Esophagus (tissue), 2 donors: ENCODE measurements around the gene SLC13A5. TPM values are rescaled to one million over a fixed set of nuclear protein-coding genes. Genes with fewer than 3 reads are reported as not detected.

Experiments
- H3K27ac ChIP-seq, 2 donors: one replicate each; pipeline ENCODE4 v1.5.1; 2013; ENCODE audit warnings: low read depth in 2 of 2, mild to moderate bottlenecking in 2 of 2, inconsistent platforms in 1 of 2, low read length in 1 of 2, moderate library complexity in 1 of 2
- H3K27me3 ChIP-seq, 2 donors: one replicate each; pipeline ENCODE4 v1.6.1; 2013; ENCODE audit warnings: low read length in 2 of 2, control low read depth in 1 of 2, mild to moderate bottlenecking in 1 of 2; ENCODE audit not compliant: insufficient read depth in 2 of 2, control insufficient read depth in 1 of 2
- H3K36me3 ChIP-seq, 2 donors: one replicate each; pipeline ENCODE4 v1.6.1; 2013; ENCODE audit warnings: low read length in 1 of 2; ENCODE audit not compliant: control insufficient read depth in 2 of 2, insufficient read depth in 2 of 2
- H3K4me1 ChIP-seq, 2 donors: one replicate each; pipeline ENCODE4 v1.6.1; 2013; ENCODE audit warnings: low read length in 1 of 2; ENCODE audit not compliant: control insufficient read depth in 2 of 2, insufficient read depth in 2 of 2
- H3K4me3 ChIP-seq, 2 donors: one replicate each; pipeline ENCODE4 v1.5.1; 2013; ENCODE audit warnings: low read length in 2 of 2, mild to moderate bottlenecking in 2 of 2, low read depth in 1 of 2, moderate library complexity in 1 of 2
- H3K9me3 ChIP-seq, 2 donors: one replicate each; pipeline ENCODE4 v1.6.1; 2013; ENCODE audit warnings: mild to moderate bottlenecking in 2 of 2, low read depth in 1 of 2, low read length in 1 of 2, moderate library complexity in 1 of 2; ENCODE audit not compliant: control insufficient read depth in 2 of 2, insufficient read depth in 1 of 2
- WGBS, 2 donors: extraction: QIAGEN DNeasy Blood & Tissue Kit; methylation state at CpG; one replicate each; pipeline ENCODE4 v1.1.7; 2013; 5-methylcytosine and 5-hydroxymethylcytosine counted together
- polyA plus RNA-seq, 2 donors: library from polyadenylated mRNA; stranded (reverse); fragments of 200-250 nt; gene quantifications; one replicate each; pipeline ENCODE4 v1.2.3, GENCODE V29; 2013
- donor health status: healthy with polysubstance abuse.
- donor health status: Bipolar disorder and iron deficiency.

SLC13A5 gene
- polyA plus RNA-seq, 2 donors = 0.49 to 2.1 TPM

DNA sequence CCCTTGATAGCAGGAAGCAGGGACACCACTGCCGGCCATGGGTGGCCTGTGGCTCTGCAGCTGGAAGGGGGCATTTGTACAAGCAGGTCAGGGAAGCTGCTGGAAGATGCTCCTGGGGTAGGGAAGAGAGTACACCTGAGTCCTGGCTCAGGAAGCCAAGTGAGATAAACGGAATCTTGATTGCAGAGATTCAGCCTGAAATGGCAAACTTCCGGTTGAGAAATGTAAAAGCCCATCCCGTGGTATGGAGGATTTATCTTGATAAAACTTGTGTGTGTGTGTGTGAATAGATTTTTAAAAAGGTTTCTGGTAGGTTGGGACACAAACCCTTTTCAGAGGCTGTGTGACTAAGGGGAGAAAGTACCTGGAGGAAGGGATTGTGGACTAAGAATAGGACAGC lies 32.0 kb downstream of the SLC13A5 start:
- WGBS, 2 donors = 60 to 67% methylated on average over 4 of the region's 4 CpGs
- Histone ChIP-seq H3K27ac (no peak overlapping the region), H3K27me3 (no peaks in the 10 kb centered on the region), H3K36me3 (no peaks in the 10 kb centered on the region), H3K4me1 (no peaks in the 10 kb centered on the region), H3K9me3 (no peaks in the 10 kb centered on the region), H3K4me3 (no peak overlapping the region)

- H3K27ac ChIP-seq = no peak overlapping the region
- peaks cover 0 to 5% of the 10 kb centered on the region in 2 donors for H3K4me1 ChIP-seq
- H3K36me3 ChIP-seq = no peaks in the 10 kb centered on the region
- WGBS, 2 donors = 54 to 59% methylated on average over 6 of the region's 6 CpGs
- no peaks in the 10 kb centered on the region for H3K27me3 ChIP-seq
- no peak overlapping the region for H3K4me3 ChIP-seq
- peaks cover 0 to 2% of the 10 kb centered on the region in 2 donors for H3K9me3 ChIP-seq
These were observed 33.9 kb downstream of the SLC13A5 start for GRCh38 chr17:6679241-6679640.

GRCh38 chr17:6677946-6678345 lies 35.2 kb downstream of the SLC13A5 start:
- Histone ChIP-seq H3K9me3 (peaks cover 0 to 2% of the 10 kb centered on the region in 2 donors), H3K27me3 (no peaks in the 10 kb centered on the region), H3K27ac (no peak overlapping the region), H3K4me3 (no peak overlapping the region), H3K36me3 (no peaks in the 10 kb centered on the region), H3K4me1 (peaks cover 0 to 5% of the 10 kb centered on the region in 2 donors)
- WGBS, 2 donors = 75 to 91% methylated on average over 6 to 7 of the region's 7 CpGs

DNA sequence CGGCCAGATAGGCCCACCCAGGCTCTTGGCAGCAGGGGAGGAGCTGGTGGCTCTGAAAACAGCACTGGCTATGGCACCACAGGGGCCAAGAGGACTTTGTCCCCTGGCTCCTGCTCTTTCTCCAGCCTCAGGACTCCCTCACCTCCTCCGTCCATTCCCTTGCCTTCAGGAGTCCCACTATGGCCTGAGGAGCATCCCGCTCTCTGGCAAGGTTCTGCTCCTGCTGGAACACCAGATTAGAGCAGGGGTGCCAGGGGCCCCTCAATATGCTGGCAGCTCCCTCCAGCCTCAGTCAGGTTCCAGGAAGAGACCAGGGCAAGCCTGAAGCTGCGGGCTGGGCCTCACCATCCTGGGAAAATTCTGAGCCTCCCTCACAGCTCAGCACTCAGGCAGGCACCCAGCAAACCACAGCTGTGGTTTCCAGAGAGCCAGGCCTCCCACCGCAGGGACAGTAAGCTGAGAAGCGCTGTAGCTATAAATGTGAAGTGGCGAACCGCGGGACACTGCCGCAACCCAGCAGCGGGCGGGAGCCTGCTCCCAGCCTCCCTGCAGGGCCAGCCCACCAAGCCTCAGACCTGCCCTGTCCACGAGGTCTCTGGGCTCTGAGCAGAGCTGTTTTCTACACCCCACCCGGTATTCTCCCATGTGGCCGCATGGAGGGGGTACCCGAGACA lies 35.9 kb downstream of the SLC13A5 start:
- 69 to 72% methylated on average over 16 of the region's 16 CpGs for WGBS, 2 donors
- no peaks in the 10 kb centered on the region for H3K27me3 ChIP-seq

GRCh38 chr17:6676802-6677157 lies 36.4 kb downstream of the SLC13A5 start:
- peaks cover 0 to 2% of the 10 kb centered on the region in 2 donors for H3K9me3 ChIP-seq
- no peaks in the 10 kb centered on the region for H3K27me3 ChIP-seq
- 75 to 76% methylated on average over 6 of the region's 6 CpGs for WGBS, 2 donors
- peaks cover 0 to 5% of the 10 kb centered on the region in 2 donors for H3K4me1 ChIP-seq
- H3K4me3 ChIP-seq = no peak overlapping the region
- H3K27ac ChIP-seq = no peak overlapping the region
- no peaks in the 10 kb centered on the region for H3K36me3 ChIP-seq

More for the DNA sequence above, 35.9 kb downstream of the SLC13A5 start:
- peaks cover 0 to 5% of the 10 kb centered on the region in 2 donors for H3K4me1 ChIP-seq
- no peak overlapping the region for H3K27ac ChIP-seq
- no peak overlapping the region for H3K4me3 ChIP-seq
- H3K9me3 ChIP-seq = peaks cover 0 to 2% of the 10 kb centered on the region in 2 donors
- no peaks in the 10 kb centered on the region for H3K36me3 ChIP-seq

DNA sequence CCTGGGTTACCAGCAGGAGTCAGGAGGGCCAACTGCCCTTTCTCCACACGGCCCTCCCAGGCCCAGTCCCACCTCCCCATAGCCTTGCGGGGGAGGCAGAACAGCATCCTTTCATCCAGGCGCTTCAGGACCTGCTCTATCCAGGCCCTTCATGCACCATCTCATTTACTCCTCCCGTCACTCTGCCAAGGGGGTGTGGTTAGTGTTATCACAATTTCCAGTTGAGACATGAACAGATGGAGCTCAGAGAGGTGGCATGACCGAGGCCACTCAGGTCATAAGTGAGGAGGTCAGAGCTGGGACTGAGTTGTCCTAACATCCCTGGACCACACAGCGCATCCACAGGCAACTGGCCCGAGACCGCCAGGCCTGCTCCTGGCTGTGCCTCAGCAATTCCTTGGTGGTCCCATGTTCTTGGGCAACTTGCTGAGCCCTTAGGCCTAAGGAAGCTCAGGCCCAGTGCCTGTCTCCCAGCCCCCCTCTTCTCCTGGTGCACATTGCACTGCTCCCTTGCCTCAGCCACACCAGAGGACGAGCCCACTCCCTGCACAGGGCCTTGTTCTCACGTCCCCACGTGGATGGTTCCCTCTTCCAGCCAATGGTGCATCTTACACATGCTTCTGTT lies 37.9 kb downstream of the SLC13A5 start:
- Histone ChIP-seq H3K27me3 (no peaks in the 10 kb centered on the region), H3K27ac (no peak overlapping the region), H3K4me3 (no peak overlapping the region), H3K9me3 (peaks cover 0 to 2% of the 10 kb centered on the region in 2 donors), H3K36me3 (no peaks in the 10 kb centered on the region), H3K4me1 (peaks cover 3 to 9% of the 10 kb centered on the region in 2 donors)
- WGBS, 2 donors = 70 to 72% methylated on average over 11 of the region's 11 CpGs

- 92 to 93% methylated on average over 13 of the region's 13 CpGs for WGBS, 2 donors
- H3K4me3 ChIP-seq = no peak overlapping the region
- H3K27ac ChIP-seq = no peak overlapping the region
- H3K9me3 ChIP-seq = peaks cover 0 to 2% of the 10 kb centered on the region in 2 donors
- H3K27me3 ChIP-seq = no peaks in the 10 kb centered on the region
- H3K36me3 ChIP-seq = no peaks in the 10 kb centered on the region
- peaks cover 3 to 9% of the 10 kb centered on the region in 2 donors for H3K4me1 ChIP-seq
These were observed 38.6 kb downstream of the SLC13A5 start for GRCh38 chr17:6674586-6674985.

GRCh38 chr17:6671431-6671830 lies 41.7 kb downstream of the SLC13A5 start:
- Histone ChIP-seq H3K27ac (peak overlapping the region; percentile 63 to 81), H3K9me3 (peaks cover 0 to 2% of the 10 kb centered on the region in 2 donors)
- WGBS, 2 donors = 83 to 89% methylated on average over 7 of the region's 7 CpGs

DNA sequence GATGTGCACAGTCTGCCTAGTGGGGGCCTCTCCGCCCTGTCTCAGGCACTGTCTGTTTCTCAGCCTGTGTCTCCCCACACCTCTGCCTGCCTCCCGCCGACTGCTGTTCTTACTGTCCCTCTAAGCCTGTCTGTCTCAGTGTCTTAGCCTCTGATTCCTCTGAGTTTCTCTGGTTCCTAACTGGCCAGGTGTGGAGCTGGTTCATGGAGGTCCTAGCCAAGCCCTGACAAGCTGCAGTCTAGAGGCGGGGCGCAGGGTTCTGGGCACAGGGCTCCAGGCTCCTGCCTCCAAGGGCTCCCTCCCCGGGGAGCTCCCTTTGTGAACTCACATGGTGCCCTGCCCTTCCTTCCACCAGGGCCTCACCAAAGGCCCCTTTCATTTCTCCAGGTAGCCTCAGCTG lies 42.2 kb downstream of the SLC13A5 start:
- Histone ChIP-seq H3K4me1 (peaks cover 3 to 13% of the 10 kb centered on the region in 2 donors), H3K4me3 (no peak overlapping the region), H3K27me3 (no peaks in the 10 kb centered on the region), H3K36me3 (no peaks in the 10 kb centered on the region), H3K9me3 (peaks cover 0 to 2% of the 10 kb centered on the region in 2 donors), H3K27ac (peak overlapping the region; percentile 63 to 81)
- 60 to 64% methylated on average over 6 of the region's 6 CpGs for WGBS, 2 donors

More at GRCh38 chr17:6671431-6671830, 41.7 kb downstream of the SLC13A5 start:
- Histone ChIP-seq H3K36me3 (no peaks in the 10 kb centered on the region), H3K4me1 (peaks cover 3 to 13% of the 10 kb centered on the region in 2 donors), H3K4me3 (no peak overlapping the region), H3K27me3 (no peaks in the 10 kb centered on the region)
